HG03064 (cell line): ENCODE results near the gene ZCCHC14.

Source experiments
- ATAC-seq: cut with Tn5 transposase; IDR thresholded peaks from one replicate; pipeline ENCODE4 v1.9.1; 2021; ENCODE audit warnings: low read depth; ENCODE audit not compliant: unreplicated experiment

Gene ZCCHC14

DNA sequence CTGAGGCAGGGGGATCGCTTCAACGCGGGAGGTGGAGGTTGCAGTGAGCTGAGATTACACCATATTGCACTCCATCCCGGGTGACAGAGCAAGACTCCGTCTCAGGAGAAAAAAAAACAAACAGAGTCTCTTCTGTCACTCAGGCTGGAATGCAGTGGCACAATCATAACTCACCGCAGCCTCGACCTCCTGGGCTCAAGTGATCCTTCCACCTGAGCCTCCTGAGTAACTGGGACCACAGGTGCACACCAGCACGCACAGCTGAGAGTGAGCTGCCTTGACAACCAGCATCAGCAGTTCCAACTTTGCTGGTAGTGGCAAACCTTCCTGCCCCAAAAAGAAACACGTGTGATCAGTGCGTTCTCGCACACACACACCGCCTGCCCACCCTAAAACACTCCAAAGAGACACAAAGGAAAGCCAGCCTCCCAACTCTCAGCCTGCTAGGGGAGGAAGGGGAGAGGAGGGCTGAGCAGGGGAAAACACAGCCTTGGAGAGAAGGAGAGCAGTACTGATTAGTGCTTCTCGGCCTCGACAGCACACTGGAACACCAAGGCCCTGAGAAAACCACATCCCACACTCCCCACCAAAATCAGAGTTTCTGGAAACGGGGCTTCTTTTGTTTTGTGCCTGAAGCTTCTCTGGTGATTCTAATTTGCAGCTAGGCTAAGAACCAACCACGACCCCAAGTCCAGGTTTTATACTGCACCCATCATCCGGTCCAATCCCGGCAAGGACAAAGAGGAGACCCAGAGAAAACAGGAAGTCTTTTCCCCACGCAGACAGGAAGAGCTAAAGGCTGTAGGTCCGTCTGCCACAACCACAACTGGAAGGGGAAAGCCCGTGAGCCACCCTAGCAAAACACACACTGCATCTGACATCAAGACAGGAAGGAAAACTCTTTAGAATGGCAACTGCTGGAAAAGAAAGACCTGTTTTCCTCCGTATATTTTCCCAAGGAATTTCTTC, 28.8 kb downstream of the ZCCHC14 start:
- ATAC-seq = no peak

DNA sequence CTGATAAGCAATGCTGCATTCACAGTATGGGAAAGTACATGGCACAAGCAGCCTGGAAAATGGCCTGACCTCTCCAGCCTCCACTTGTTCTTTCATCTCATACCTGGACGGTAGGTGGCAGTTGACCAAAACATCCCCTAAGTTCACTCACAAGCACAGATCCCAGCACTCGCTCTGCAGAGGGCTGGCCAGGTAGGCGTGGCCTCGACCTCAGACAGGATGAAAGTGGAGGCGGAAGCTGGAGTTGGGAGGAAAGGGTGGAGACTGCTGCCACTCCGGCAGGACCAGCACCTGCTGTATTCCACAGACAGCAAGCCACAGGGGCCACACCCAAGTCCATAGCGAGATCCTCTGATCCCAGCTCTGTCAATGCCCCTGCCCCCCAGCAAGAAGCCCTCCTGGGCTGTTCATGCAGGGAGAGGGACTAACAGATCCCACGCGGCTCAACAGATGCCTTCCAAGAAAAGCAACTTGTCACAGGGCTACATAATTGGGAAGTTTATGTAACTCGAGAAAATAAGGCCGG, 31.3 kb downstream of the ZCCHC14 start:
- ATAC-seq = no peak

DNA sequence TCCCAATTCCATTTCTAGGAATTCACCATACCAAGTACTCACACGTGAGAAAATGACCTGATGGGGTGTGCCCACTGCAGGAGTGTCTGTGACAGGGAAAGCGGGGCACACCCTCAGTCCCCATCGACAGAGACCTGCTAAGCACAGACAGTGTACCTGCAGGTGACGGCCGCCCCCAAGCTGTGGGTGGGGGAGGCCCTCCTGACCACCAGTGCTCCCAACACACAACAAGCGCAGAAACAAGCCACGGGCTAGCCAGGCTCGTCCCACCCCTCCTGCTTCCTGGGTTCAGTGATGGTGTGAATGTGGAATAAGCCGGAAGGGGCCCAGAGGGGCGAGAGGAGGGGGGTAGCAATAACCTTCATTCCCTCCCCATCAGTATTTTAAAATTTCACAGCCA, 31.9 kb downstream of the ZCCHC14 start:
- no peak for ATAC-seq

DNA sequence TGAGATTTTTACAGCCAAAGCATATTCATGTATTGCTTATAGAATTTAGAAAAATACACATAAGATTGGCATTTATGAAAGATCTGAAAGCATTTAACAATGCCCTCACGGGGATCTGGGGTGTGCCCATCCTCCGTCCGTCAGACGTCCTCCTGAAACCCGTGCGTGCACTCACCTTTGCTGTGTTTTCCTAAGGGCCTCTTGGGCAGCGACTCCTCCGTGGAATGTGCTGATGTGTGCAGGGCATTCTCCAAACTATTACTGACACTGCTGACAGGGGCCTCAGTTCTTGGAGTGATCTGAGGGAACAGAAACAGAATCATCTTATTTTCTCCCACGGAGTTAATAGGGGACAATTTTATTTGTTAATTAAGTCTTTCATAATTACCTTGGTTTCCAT, 33.0 kb downstream of the ZCCHC14 start:
- ATAC-seq = no peak

DNA sequence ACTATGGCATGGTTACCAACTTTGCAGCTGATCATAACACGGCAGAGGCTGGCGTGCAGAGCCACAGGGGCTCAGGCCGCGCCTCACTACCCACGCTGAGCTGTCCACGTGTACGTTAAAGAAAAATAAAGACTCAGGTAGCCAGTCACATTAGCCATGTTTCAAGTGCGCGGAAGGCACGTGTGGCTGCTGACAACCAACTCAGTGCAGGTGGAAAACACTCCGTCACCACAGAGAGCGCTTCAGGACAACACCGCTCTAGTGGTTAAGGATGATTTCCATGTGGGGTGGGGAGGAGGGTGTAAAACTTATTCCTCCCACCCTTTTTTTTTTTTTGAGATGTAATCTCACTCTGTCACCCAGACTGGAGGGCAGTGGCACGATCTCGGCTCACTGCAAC, 33.8 kb downstream of the ZCCHC14 start:
- ATAC-seq = no peak

DNA sequence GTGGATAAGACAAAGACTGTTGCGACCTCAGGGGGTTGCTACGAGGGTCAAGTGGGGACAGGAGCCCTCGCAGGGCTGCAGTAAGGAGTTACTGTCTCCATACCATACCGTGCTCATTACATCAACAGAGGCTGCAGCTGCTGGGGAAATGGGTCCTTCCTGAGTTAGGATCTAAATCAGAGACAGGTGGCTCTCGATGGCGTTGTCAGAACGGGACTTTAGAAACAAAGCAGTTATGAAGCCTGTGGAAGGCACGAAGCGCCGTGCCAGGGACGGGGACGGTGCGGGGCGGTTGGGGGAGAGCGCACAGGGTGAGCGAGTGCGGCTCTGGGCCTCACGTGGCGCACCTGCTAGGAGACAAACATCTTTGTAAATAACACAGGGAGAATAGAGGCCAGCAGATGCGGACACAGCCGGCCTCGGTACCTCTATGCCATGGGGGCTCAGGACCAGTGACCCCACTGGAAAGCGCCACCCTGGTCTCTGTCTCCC, 34.4 kb downstream of the ZCCHC14 start:
- ATAC-seq = no peak

DNA sequence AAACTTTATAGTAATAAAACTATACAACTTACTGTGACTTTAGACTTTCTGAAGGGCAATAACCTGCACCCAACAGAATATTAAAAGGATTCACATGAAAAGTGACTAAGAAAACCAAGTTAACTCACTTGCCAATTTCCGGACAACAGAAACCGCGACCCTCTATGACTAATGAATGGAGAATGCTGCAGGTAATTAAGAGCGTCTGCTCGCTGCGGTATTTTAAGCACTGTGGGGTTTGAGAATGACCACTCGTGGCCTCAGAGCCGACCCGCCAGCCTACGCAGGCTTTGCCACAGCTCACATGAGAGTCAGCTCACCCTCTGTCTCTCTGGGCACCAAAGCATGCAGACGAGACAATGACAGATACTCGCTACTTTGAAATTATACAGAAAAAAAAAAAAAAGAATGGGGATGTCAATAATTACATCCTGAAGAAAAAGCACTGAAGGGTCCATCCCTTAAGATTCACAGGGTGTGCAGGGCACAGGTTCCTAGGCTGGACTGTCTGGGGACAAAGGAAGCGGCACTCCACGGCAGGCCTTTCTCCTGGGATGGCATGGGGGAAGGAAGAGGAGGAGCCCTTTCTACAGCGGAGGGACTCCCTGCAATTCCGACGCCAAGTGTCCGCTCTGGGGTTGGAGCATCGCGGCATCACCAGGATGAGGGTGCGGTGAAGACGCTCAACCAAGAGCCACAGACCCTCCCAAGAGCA, 35.0 kb downstream of the ZCCHC14 start:
- no peak for ATAC-seq

DNA sequence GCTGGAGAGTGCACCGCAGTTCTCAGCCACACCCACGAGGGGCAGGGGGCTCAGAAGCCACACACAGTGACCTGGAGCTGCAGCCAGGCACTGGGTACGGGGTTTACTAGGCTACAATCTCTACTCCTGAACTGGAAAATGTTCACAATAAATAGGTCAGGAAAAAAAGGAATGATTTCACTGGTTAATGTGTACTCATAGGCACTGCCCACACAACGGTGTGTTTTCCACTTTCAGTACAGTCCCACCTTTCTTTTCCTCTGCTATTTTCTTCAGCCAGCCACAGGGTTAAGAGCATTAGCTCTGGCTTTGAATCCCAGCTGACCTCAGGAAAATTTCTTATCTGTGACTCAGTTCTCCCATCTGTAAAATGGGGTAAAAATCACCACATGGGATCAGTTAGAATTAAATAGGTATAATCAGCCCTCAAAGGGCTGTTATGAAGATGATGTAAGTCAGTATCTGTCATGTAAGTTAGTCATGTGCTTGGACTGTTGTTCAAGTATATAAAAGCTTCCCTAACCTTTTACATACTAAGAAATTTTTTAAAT, 35.7 kb downstream of the ZCCHC14 start:
- ATAC-seq = no peak

DNA sequence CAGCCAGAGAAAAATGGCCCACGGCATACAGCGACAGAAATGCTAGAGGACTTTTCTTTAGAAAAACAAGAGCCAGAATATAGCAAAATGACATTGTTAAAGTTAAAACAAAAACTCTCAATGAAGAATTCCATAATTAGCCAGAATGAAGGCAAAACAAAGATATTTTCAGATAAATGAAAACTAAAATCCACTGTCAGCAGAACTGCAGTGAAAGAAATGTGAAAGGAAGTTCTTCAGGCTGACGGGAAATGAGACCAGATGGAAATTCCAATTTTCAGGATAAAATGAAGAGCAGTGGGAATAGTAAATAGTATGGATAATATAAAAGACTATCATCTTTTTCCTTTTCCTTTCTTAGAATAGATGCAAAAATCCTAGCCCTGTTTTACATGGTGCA, 38.4 kb downstream of the ZCCHC14 start:
- ATAC-seq = no peak

DNA sequence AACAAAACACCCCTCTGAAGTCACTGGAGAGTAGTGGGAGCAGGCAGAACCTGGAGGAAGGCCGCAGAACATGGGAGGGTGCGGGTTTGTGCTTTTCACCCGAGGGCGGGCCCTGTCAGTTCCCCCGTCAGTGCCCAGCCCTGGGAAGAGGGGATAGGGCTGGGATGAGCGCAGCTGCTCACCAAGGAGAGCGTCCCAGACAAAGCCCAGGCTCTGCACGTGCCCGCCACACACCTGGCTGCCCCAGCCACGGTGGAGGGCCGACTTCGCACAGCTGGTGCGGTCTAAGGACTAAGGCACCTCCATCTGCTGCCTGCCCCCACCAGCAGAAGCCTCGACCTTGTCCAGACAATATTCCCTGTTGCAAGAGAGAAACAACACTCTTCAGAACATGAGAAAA, 39.5 kb downstream of the ZCCHC14 start:
- ATAC-seq = no peak

DNA sequence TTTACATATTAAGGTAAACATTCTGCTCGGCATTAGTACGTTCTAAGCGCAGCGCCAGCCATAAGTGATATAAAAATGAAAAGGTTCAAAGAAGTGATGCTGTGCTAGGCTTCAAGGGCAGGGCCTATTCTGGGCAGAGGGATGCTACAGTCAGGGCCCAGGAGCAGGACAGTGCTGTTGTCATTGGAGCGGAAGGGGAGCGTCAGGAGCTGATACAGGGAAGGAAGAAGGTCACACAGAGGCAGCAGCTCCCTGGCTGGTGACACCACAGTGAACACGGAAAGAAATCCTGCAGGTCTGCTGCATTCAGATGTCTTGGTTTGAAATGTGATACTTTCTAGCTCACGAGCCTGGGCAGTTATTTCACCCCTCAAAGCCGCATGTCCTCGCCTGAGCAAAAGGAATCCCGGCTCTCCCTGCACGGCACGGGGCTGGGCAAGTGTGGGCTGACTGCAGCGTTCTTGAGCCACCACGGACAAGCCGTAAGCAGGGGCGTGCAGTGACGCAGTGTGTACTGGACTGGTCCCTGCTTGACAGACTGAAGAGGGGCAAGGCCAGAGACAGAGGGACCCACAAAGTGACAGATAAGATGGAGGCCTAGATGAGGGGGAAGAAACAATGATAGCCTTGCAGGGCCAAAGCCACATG, 41.1 kb downstream of the ZCCHC14 start:
- no peak for ATAC-seq

DNA sequence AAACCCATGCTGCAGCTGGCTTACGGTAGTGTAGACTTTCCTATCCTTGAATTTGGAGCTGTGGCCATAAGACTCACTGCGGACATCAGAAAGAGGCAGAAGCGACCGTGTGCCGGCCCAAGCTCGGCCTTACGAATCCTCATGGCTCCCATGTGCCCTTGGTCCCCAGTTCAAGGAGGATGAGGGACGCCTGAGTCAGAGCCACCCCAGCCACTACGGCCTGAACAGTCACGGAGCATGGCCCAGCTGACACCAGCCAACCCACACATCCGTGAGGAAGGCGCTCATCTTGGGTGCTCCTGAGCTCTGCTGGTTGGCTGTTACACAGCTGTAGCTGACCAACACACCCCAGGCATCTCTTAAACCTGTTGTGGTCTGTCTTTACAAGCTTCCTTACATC, 44.0 kb downstream of the ZCCHC14 start:
- no peak for ATAC-seq

DNA sequence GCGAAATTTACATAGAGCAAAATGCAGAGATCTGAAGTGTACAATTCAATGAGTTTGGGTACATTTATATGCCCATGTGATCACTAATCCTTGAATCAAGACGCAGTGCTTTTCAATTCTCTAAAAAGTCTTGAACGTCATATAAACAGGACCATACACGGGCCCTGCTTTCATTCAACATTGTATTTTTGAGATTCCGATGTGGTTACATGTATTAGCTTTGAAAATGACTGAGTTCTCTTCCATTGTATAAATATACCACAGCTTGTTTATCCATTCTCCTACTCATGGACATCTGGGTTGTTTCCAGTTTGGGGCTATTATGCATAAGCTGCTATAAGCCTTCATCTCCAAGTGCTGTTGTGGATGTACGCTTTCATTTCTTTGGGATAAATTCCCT, 45.5 kb downstream of the ZCCHC14 start:
- ATAC-seq = no peak

DNA sequence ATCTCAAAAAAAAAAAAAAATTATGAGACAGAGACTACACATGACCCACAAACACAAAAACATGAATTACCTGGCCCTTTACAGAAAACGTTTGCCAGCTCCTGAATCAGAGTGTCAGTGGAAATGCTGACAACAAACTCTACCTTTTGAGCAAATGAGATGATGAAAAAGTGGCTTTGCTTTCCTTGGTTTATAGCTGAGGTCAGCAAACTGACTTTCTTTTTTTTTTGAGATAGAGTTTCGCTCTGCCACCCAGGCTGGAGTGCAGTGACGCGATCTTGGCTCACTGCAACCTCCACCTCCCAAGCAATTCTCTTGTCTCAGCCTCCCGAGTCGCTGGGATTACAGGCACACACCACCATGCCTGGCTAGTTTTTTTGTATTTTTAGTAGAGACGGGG, 46.3 kb downstream of the ZCCHC14 start:
- no peak for ATAC-seq

DNA sequence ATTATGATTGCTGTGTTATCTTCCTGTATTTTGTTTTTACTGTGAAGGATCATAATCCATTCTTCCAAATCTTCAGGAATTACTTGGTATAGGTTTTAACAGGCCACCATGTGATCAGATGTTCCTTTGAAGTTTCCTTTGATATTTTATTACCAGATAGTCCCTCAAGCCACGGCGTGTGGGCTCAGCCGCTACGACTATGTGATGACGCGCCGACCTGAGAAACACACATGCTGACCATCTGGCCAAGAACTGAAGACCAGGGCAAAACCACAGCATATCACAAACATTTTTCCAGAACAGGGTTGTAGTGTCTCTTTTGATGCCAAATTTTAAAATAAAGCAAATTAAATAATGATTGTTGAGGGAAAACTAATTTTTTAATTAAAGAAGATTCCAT, 47.3 kb downstream of the ZCCHC14 start:
- no peak for ATAC-seq

DNA sequence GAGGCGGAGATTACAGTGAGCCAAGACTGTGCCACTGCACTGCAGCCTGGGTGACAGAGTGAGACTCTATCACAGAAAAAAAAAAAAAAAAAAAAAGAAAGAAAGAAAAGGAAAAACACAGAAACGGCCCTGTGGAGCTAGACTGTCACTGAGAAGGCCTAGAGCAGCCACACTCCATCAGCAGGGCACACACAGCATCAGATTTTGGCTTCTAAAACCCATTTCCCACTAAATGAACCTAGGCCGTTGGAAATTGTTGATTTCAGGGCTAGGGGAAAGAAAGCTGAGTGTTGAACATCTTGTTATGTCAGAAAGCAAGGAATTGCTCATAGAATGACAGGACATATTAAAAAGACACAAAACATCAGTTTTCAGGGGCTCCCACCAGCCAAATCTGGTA, 48.9 kb downstream of the ZCCHC14 start:
- no peak for ATAC-seq

DNA sequence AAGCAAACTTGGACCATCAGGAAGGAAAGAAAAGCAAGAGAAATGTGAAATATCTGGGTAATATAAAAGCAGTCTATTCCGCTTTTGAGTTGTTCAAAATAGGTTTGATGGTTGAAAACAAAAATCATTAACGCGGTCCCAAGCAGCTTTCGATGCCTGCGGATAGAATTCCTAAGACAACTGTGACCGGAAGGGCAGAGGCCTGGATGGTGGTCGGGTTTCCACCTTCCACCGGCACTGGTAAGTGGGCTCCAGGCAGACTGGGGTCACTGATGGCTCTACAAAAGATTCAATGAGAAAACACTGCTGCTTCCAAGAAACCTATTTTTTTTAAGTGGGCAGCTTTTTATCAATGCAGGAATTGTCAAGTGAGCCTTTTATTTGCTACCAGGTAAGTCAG, 49.8 kb downstream of the ZCCHC14 start:
- no peak for ATAC-seq

DNA sequence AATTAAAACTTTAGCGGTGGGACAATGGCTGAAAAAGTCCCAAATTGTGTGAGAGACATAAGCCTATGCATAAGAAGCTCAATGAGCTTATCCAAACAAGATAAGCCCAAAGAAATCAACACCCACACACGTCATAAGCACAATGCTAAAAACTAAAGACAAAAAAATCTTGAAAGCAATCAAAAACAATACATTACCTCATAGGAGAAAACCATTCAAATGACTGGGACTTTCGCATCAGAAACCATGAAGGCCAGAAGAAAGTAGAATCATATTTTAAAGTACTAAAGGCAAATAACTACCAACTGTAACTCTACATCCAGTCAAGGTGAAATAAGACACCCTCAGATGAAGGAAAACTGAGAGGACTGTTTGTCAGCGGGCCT, 50.2 kb downstream of the ZCCHC14 start:
- ATAC-seq = no peak

DNA sequence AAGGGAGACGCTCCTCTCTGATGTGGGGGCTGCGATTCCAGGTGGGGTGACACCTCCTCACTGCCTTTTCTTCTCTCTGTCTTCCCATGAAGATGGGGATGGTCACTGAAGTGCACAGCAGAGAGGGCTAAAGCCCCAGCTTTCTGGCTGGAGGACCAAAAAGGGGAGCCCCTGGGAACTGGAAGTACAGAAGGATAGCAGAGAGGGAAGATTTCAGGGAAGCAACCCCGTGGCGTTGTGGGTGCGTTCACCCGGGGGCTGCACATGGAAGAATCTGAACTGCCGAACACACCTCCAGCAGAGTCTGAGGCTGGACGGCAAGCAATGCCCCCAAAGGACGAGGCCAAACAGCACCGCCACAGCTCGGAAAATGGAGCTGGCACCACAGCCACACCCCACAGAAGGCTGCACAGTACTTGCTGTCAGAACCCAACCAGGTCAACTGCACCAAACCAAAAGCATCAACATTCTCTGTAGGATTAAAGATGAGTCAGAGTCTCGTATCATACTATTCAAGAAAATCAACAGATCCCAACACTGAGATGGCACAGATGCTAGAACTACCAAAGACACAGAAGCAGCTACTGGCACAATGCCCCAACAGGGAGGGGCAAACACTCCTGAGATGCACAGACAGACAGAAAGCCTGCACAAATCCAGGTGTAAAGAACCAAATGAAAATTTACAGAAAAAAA, 50.8 kb downstream of the ZCCHC14 start:
- ATAC-seq = no peak

DNA sequence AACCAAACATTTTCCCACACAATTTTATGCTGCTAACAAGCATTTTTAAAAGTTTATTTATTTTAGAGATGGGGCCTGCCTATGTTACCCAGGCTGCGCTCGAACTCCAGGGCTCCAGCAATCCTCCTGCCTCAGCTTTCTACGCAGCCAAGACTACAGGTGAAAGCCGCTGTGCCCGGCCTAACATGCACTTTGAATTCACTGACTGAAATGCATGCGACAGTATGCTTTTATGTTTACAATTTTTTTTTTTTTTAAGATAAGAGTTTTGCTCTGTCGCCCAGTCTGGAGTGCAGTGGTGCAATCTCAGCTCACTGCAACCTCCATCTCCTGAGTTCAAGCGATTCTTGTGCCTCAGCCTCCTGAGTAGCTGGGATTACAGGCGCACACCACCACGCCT, 52.9 kb downstream of the ZCCHC14 start:
- no peak for ATAC-seq
